ENCODE measurements around the gene C9orf72.

DNA sequence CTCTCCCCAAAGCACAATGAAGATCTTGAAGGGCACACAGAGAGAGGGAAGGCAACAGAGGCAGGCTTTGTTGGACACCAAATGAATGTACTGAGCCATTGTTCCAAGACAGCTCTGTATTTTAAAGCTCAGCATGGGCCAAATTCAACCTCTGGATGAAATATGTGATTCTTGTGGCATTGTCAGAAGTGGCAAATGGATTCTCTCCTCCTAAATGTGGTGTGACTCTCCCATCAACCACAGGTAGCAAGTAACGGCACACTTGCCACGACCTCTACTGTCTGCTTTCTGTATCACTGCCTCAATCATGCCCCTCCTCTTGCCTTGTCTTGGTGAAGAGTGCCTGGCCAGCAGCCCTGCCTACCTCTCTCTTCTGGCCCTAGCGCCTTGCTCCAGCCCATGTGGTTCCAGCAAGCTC lies 37.6 kb downstream of the C9orf72 start:
- TF ChIP-seq, protein P1, sequence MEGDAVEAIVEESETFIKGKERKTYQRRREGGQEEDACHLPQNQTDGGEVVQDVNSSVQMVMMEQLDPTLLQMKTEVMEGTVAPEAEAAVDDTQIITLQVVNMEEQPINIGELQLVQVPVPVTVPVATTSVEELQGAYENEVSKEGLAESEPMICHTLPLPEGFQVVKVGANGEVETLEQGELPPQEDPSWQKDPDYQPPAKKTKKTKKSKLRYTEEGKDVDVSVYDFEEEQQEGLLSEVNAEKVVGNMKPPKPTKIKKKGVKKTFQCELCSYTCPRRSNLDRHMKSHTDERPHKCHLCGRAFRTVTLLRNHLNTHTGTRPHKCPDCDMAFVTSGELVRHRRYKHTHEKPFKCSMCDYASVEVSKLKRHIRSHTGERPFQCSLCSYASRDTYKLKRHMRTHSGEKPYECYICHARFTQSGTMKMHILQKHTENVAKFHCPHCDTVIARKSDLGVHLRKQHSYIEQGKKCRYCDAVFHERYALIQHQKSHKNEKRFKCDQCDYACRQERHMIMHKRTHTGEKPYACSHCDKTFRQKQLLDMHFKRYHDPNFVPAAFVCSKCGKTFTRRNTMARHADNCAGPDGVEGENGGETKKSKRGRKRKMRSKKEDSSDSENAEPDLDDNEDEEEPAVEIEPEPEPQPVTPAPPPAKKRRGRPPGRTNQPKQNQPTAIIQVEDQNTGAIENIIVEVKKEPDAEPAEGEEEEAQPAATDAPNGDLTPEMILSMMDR (IDR thresholded peaks at IDR 0.05), result no peak
- no peak for TF ChIP-seq EP300 (IDR thresholded peaks at IDR 0.05)
